Thymus (tissue), 11 donors: Measurements from ENCODE around the gene PRKCB. TPM values are rescaled to one million over a fixed set of nuclear protein-coding genes. Genes with fewer than 3 reads are reported as not detected.

ENCODE experiments used
- DNase-seq, 9 donors: peaks; one replicate each; pipeline ENCODE4 v3.0.0-alpha.2; 2013; ENCODE audit warnings: low spot score in 9 of 9, low read depth in 6 of 9, missing footprints in 1 of 9
- H3K27ac ChIP-seq, 2 donors: one replicate each; pipeline ENCODE4 v1.5.1; 2013; ENCODE audit warnings: control low read depth in 1 of 2, low read depth in 1 of 2, low read length in 1 of 2, mild to moderate bottlenecking in 1 of 2, moderate library complexity in 1 of 2
- H3K27me3 ChIP-seq, 2 donors: one replicate each; pipeline ENCODE4 v1.5.1; 2013; ENCODE audit warnings: low read length in 1 of 2; ENCODE audit not compliant: control insufficient read depth in 2 of 2, insufficient read depth in 1 of 2
- H3K36me3 ChIP-seq, 2 donors: one replicate each; pipeline ENCODE4 v1.5.1; 2013; ENCODE audit warnings: low read length in 1 of 2, mild to moderate bottlenecking in 1 of 2, moderate library complexity in 1 of 2; ENCODE audit not compliant: control insufficient read depth in 2 of 2, insufficient read depth in 2 of 2
- H3K4me1 ChIP-seq, 2 donors: one replicate each; pipeline ENCODE4 v1.5.1; 2013; ENCODE audit warnings: low read length in 2 of 2; ENCODE audit not compliant: control insufficient read depth in 2 of 2, insufficient read depth in 2 of 2
- H3K4me3 ChIP-seq, 2 donors: one replicate each; pipeline ENCODE4 v1.5.1; 2013; ENCODE audit warnings: low read length in 2 of 2, control low read depth in 1 of 2, mild to moderate bottlenecking in 1 of 2
- H3K9me3 ChIP-seq, 2 donors: one replicate each; pipeline ENCODE4 v1.5.1; 2013; ENCODE audit warnings: low read length in 1 of 2, mild to moderate bottlenecking in 1 of 2; ENCODE audit not compliant: control insufficient read depth in 2 of 2, insufficient read depth in 1 of 2
- WGBS: extraction: QIAGEN DNeasy Blood & Tissue Kit; methylation state at CpG from one replicate; pipeline ENCODE4 v1.1.7; 2013; 5-methylcytosine and 5-hydroxymethylcytosine counted together
- polyA plus RNA-seq: library from polyadenylated mRNA; stranded (reverse); fragments of 200-250 nt; gene quantifications from one replicate; pipeline ENCODE4 v1.2.3, GENCODE V29; 2013
- total RNA-seq: library from RNA; stranded (reverse); fragments of 120-200 nt; gene quantifications from one replicate; pipeline ENCODE4 v1.2.4, GENCODE V29; 2013
- donor health status: healthy.

Gene PRKCB
- total and polyA plus RNA-seq, 2 donors: 21.9 to 57.4 TPM

GRCh38 chr16:24124291-24124690 is 288.5 kb downstream of the PRKCB start:
- H3K9me3 ChIP-seq: no peaks in the 10 kb centered on the region
- H3K27ac ChIP-seq: no peak overlapping the region
- no peak overlapping the region for H3K4me3 ChIP-seq
- peaks cover 12 to 24% of the 10 kb centered on the region in 2 donors for H3K36me3 ChIP-seq
- no peaks in the 10 kb centered on the region for H3K4me1 ChIP-seq
- H3K27me3 ChIP-seq: no peaks in the 10 kb centered on the region
- DNase-seq: no peak
- WGBS: 95% methylated on average over 7 of the region's 7 CpGs

- H3K9me3 ChIP-seq: no peaks in the 10 kb centered on the region
- H3K27ac ChIP-seq: no peak overlapping the region
- DNase-seq: no peak
- 91% methylated on average over 3 of the region's 3 CpGs for WGBS
- peaks cover 12 to 23% of the 10 kb centered on the region in 2 donors for H3K36me3 ChIP-seq
- H3K27me3 ChIP-seq: no peaks in the 10 kb centered on the region
- no peaks in the 10 kb centered on the region for H3K4me1 ChIP-seq
- no peak overlapping the region for H3K4me3 ChIP-seq
Measured at GRCh38 chr16:24125214-24125613, 289.4 kb downstream of the PRKCB start.

GRCh38 chr16:24129412-24129918 is 293.7 kb downstream of the PRKCB start:
- WGBS: 86% methylated on average over 4 of the region's 4 CpGs
- no peaks in the 10 kb centered on the region for H3K9me3 ChIP-seq
- H3K27ac ChIP-seq: no peak overlapping the region
- H3K4me3 ChIP-seq: no peak overlapping the region
- H3K4me1 ChIP-seq: no peaks in the 10 kb centered on the region
- no peaks in the 10 kb centered on the region for H3K27me3 ChIP-seq
- DNase-seq: no peak
- peaks cover 2 to 23% of the 10 kb centered on the region in 2 donors for H3K36me3 ChIP-seq

- Histone ChIP-seq H3K4me1 (no peaks in the 10 kb centered on the region), H3K4me3 (no peak overlapping the region), H3K27ac (no peak overlapping the region), H3K36me3 (peaks cover 2 to 17% of the 10 kb centered on the region in 2 donors), H3K9me3 (no peaks in the 10 kb centered on the region), H3K27me3 (no peaks in the 10 kb centered on the region)
- 96% methylated on average over 10 of the region's 10 CpGs for WGBS
- DNase-seq: no peak
Measured at GRCh38 chr16:24130494-24131085, 294.8 kb downstream of the PRKCB start.

- Histone ChIP-seq H3K27me3 (no peaks in the 10 kb centered on the region), H3K9me3 (no peaks in the 10 kb centered on the region), H3K36me3 (peaks cover 2 to 14% of the 10 kb centered on the region in 2 donors), H3K4me3 (no peak overlapping the region), H3K4me1 (no peaks in the 10 kb centered on the region), H3K27ac (no peak overlapping the region)
- no peak for DNase-seq
- WGBS: 92% methylated on average over 2 of the region's 2 CpGs
Measured at GRCh38 chr16:24131294-24131693, 295.5 kb downstream of the PRKCB start.

- 98% methylated on average over 2 of the region's 2 CpGs for WGBS
- no peak for DNase-seq
- no peaks in the 10 kb centered on the region for H3K4me1 ChIP-seq
Measured at GRCh38 chr16:24132048-24132796, 296.4 kb downstream of the PRKCB start.

GRCh38 chr16:24132797-24133155 is 297.0 kb downstream of the PRKCB start:
- no peak for DNase-seq
- no peaks in the 10 kb centered on the region for H3K9me3 ChIP-seq
- no peak overlapping the region for H3K27ac ChIP-seq
- 97% methylated on average over 3 of the region's 3 CpGs for whole genome bisulfite sequencing
- H3K4me3 ChIP-seq: no peak overlapping the region
- no peaks in the 10 kb centered on the region for H3K4me1 ChIP-seq
- H3K27me3 ChIP-seq: no peaks in the 10 kb centered on the region
- H3K36me3 ChIP-seq: peaks cover 0 to 17% of the 10 kb centered on the region in 2 donors

More at GRCh38 chr16:24132048-24132796, 296.4 kb downstream of the PRKCB start:
- peaks cover 0 to 17% of the 10 kb centered on the region in 2 donors for H3K36me3 ChIP-seq
- no peak overlapping the region for H3K4me3 ChIP-seq
- H3K9me3 ChIP-seq: no peaks in the 10 kb centered on the region
- no peak overlapping the region for H3K27ac ChIP-seq
- H3K27me3 ChIP-seq: no peaks in the 10 kb centered on the region

- H3K36me3 ChIP-seq: peaks cover 4 to 6% of the 10 kb centered on the region in 2 donors
- 90% methylated on average over 9 of the region's 9 CpGs for WGBS
Measured at GRCh38 chr16:24135624-24136565, 300.1 kb downstream of the PRKCB start.

More at GRCh38 chr16:24135624-24136565, 300.1 kb downstream of the PRKCB start:
- H3K27me3 ChIP-seq: no peaks in the 10 kb centered on the region
- H3K9me3 ChIP-seq: no peaks in the 10 kb centered on the region
- DNase-seq: no peak
- H3K27ac ChIP-seq: no peak overlapping the region
- H3K4me1 ChIP-seq: no peaks in the 10 kb centered on the region
- H3K4me3 ChIP-seq: no peak overlapping the region
